ENCODE results near the gene ABCB9.
"Not testable (repeated sequence)": the region's sequence is repeated elsewhere in the genome, so short reads cannot be mapped to it uniquely, and the experiment has no call there.

Gene ABCB9

DNA sequence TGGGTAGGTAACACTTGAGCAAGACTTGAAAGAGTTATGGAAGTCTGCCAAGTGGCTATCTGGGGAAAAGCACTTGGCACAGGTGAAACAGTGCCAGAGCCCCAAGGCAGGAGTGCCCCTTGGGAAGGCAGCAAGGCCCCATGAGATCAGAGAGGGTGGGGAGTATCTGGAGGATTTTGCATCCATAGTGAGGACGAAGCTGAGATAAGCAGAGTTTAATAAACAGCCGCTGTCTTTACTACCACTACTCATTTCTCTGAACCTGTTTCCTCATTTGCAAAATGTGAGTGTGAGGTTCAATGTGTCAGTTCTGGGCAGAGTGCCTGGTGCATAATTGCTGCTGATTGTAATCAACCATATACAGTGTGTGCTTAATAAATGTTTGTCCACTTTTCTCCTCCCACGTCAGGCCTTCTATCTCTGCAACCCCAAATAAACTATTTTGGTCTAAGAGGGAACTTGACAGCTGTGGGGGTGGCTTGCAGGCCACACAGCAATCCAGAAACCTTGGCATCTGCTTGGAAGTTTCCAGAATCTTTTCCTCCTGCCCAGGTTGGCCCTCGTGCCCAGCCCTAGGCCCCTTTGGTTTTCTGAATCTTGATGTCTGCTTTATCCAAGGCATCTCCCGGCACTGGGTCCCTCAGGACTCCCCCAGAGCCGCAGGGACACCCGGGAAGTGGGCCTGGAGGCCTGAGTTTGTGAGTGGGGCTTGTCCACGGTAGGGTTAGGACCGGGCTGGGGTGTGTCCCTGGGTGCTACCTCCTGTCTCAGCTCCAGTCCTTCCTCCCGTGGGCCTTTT, 4.5 kb downstream of the ABCB9 start:
- no peak for DNase-seq

DNA sequence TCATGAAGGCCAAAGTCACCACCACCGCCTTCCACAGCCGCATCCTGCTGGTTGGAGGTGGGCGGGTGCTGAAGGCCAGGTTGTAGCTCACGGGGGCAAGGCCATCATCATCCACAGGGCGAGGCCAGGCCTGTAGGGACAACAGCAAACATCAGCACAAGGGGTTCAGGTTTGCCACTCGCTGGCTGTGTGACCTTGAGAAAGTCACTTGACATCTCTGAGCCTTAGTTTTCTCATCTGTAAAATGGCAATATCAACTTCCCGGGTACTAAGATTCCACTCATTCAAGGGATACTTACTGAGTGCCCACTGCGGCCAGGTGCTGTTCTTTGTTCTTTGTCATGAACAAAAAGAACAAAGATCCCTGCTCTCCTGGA, 6.1 kb downstream of the ABCB9 start:
- no peak for DNase-seq

DNA sequence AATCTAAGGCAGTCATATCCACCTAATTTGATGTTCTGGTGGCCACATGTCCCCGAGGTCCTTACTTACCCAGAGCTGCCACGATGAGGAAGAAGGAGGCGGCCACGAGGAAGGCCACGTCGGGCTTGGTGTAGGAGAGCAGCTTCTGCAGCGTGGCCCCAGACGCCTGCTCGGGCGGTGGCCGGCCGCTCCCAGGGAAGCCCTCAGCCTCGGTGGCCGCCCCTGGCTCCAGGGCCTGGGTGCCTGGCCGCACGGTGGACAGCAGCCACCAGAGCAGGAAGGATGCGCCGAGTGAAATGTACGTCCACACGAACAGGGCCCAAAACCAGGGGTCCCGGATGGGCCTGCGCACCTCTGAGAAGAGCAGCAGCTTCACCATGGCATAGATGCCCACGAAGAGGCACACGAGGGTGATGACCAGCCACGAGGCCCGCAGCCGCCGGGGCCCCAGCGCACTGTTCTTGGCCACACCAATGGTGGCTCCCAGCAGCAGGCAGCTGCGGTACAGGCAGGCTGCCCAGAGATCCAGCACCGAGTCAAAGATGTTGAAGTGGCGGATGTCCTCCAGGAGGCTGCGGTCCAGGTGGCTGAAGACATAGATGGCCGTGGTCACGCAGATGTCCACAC, 6.6 kb downstream of the ABCB9 start:
- no peak for DNase-seq

DNA sequence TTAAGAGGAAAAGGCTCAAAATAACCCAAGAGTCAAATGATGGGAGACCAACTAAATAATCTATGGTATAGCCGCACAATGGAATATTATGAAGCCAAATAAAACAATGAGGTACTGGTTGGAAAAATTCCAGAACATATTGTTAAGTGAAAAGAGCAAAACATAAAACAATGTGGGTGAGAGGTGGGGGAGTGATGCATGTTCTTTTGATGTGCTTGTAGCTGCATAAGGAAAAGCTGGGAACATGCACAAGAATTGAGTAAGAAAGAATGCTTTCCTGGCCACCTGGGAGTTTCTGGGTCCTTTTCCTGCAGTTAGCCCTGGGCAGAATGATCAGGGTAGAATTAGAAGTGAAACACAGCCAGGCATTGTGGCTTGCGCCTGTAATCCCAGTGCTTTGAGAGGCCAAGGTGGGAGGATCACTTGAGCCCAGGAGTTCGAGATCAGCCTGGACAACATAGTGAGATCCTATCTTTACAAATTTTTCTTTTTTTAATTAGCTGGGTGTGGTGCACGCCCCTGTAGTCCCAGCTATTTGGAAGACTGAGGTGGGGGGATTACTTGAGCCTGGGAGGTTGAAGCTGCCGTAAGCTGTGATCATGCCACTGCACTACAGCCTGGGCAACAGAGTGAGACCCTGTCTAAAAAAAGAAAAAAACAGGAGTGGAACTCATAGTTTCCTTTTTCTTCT, 7.9 kb downstream of the ABCB9 start:
- DNase-seq, result no peak

DNA sequence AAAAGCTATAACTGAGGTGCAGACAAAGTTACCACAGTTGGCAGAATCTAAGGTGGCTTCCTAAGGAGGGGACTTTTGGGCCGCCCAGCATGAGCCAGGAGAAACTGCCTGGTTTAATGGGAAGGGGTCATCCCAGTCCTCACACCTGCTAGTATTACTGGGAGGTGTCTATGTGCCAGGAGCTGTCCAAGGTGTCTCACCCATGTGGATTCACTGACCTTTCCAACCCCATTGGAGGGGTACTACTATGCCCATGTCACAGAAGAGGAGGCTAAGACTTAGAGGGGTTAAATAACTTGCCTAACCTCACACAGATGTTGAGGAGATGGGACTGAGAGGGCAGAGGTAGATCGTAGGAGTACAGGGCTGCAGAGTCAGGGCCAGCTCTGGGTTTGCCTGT, 10.2 kb downstream of the ABCB9 start:
- DNase-seq, result no peak

DNA sequence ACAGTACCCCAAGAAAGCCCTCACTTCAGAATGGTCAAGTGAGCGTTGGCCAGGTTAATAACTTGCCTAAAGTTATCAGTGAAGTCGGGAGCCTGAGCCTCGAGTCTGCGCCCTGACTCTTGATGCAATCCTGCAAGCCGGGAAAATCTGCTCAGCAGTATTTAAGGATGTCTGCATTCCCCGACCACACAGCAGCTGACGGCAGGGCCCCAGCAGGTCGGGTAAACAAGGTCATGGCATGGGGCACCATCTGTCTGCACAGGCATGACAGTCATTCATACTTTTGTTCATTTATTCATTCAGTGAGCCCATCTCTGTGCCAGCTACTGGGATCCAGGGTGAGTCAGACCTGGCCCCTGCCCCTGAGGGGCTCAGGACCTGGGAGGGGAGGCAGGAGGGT, 11.1 kb downstream of the ABCB9 start:
- DNase-seq, result no peak

DNA sequence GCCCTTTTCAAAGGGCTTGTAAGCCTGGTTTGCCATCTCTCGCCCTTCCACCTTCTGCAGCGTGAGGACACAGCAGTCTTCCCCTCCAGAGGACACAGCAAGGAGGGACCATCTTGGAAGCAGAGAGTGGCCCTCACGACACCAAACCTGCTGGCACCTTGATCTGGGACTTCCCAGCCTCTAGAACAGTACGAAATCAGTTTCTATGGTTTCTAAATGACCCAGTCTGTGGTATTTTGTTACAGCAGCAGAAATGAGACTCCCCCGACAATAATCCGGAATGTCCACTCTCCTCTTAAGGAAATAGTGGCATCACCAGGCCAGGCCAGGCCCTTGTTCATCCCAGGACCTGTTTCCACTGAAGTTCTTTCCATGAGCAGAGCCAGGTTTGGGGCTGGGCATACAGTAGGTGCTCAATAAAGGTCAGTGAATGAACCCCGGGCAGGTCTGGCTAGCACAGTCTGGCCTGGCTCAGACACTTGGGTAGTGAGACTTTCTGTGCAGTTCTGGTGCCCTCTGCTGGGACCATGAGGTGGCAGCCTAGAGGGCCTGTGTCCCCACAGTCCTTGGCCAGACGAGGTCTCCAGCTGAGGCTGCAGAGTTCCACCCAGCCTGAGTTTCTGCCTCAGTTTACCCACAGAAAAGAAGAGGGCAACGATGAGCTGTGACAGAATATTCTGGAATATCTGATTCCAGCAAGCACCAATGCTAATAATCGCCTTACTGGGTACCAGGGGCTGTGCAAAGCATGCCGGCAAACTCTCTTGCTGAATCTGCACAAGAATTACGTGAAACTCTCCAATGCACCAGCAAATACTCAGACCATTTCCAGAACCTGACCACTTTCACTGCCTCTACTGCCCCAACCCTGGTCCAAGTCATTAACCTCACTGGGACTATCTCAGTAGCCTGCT, 14.0 kb downstream of the ABCB9 start:
- peak; percentile 80 to 81 for DNase-seq

DNA sequence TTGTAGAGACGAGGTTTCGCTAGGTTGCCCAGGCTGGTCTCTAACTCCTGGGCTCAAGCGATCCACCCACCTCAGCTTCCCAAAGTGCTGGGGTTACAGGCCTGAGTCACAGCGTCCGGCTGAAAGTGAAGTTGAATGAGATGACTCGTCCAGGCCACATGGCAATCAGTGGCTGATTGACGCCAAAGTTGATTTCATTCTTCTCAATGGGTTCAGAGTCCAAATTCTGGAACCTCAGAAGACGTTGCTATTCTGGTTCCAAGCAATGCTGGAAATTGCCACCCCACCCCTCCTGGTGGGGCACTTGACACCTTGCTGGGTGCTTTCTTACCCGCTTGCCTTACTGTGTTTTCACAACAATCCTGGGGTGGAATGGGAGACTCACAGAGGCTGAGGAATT, 14.9 kb downstream of the ABCB9 start:
- peak in 1 of 2 donors; percentile 14 for DNase-seq

DNA sequence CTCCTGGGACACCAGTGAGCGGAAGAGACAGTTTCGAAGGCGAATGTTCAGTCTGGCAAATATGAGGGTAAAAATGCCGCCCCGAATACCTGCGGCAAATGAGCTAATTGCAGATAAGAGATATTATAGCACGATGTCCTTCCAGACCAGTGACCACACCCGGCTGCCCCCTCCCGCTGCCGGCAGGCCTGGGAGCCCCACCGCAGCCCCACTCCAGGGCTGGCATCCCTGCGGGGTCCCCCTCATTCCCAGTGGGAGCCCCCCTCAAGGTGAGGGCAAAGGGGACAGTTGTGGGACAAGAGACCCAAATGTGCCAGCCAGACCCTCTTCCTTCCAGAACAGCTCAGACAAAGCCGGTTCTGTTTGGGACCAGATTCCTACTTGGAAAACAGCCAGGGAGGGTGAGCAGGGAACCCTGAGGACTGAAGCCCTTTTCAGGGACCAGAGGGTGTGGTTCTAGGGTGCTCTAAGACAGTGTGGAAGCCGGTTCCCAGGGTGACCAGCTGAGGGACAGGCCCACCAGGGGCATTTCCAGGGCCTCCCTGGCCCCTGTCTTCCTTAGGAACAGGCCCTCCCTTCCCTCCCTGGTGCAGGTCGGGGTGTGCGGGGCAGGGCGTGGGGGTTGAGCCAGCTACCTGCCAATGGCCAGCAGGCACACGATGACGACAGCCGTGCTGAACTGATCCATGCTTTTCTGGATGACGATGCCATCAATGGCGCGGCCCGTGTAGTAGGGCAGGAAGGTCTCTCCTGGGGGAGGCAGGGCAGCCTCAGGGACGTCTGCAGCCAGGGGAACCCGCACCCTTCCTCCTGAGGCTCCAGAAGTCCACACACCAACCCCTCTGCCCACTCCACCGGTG, 16.2 kb downstream of the ABCB9 start:
- DNase-seq, result no peak

DNA sequence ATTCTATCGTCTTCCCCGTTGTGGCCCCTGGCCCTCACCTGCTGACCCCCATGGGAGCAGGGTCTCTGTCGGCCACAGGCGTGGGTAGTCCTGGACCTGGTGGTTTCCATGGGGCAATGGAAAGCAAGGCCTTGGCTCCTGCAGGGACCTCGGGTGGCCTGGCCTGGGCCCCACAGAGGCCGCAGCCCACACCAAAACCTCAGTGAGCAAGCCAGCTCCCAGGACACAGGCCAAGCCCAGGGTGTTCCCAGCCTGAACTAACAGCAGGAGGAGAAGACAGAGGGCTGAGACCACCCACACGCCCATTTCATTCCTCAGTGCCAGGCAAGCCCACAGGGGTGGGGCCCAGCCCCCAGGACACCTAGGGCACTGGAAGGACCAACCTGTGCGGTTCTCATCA, 16.9 kb downstream of the ABCB9 start:
- no peak for DNase-seq

DNA sequence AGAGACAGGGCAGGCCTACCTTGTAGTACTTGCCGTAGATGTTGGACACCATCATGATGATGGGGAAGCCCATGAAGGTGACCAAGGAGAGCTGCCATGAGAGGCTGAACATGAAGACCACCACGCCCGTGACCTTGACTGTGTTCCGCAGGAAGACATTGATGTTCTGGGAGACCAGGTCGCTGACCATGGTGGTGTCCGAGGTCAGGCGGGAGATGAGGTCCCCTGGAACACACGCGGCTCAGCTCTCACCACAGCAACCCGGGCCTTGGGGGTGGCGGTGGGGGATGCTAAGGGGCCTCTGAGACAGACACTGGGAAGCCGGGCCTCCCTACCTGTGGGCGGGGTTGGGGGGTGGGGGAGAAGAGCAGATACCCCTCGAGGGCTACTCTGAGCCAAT, 17.7 kb downstream of the ABCB9 start:
- DNase-seq, result no peak

DNA sequence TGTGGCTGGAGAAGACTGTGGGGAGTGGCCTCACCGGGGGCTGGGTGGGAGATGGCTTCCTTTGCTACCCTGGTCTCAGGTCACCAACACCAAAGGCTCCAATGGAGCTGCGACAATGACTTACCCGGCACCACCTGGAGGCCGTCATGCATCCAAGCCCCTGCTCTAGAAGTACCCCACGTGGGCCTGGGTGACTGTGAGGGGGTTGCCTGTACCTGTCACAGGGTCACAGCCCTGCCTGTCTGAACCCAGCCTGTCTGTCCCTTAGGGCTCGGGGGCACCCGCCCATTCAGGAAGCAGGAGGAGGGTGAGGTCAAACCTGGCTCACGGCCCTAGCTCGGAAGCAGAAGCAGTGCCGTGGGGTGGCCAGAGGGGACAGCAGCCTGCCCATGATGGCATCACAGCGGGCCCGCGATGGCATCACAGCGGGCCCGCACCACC, 18.9 kb downstream of the ABCB9 start:
- DNase-seq, result peak in 1 of 2 donors; percentile 56

DNA sequence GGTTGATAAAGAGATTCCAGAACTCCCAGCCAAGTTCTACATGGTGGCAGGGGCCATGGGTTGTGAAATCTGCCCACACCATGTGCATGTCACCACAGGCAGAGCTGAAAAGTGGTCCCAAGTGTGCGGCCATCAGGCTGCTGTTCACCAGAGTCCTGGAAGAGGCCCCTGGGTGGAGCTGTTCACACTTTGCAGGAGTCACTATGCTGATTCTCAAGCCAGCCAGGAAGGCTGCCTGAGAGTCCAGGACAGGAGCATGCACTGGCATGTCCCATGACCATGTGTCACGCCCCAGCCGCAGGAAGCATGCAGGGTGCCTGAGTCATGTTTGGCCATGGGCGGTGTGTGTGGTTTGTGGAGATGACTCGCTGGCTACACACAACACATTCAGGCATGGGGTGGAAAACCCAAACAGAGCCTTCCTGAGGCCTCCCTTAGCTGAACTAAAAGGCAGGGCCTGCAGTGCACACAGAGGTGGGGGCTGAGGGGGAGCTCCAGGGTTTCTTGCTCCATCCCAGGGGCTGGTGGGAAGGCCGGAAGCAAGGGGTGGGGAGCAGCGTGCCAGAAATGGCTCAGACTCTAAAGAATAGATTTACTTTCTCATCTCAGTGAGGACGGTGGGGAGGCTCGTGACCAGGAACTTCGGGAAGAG, 19.4 kb downstream of the ABCB9 start:
- peak; percentile 45 to 89 for DNase-seq

DNA sequence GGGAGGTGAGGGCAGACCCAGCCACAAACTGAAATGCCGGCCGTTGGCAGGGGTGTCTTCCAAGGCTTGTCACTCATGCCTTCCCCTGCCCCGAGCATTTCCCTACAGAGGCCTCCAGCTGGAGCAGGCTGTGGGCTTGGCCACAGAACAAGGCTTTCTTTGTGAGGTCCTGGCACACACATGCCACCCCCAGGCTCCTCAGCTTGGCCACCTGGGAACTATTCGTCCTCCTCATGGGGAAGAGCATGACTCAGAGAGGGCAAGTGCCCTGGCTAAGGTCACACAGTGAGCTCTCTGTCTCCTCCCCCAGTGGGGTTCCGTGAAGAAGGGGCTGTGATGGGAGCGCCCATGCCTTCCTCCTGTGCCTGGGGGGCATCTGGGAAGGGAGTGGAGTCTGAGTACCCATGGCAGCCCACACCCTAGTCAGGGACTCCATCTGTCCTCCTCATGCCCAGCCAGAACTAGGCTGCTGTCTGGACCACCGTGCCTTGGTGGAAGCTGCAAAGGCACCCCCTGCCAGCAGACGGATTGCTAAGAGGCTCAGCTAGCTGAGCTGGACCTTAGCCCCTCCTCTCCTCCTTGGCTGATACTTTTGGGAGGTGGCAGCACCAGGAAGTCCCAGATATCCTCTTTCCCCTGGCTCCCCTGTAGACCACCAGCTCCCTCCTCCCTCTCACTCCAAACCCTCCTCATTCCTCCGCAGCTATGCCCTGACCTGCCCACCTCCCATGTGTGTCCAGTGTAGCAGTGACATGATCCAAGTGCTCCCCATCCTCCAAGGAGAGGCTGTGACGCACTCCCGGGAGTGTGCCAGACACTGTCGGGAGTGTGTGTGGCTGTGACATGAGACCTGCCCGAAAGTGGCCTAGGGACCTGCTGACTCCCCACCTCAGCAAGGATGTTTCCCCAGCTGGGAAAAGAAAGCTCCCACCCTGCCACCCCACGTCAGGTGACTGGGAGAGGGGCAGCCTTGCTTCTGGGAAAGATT, 21.4 kb downstream of the ABCB9 start:
- DNase-seq, result no peak

DNA sequence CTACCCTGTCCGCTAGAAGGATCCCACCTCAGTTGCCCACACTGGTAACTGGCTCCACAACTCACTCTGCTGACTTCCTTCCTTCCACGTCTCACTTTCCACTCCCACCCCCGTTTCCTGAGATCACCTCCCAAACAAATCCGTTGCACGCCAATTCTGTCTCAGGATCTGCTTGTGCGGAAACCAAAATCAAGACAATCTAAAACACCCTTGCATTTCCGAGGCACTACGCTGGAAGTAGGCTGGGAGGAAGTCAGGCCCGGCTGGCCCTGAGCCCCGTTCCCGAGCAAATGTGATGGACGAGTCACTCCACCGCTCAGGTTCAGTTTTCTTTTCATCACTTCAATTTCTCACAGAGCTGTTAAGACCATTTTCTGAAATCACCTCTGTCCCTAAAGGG, 23.1 kb downstream of the ABCB9 start:
- DNase-seq, result no peak

DNA sequence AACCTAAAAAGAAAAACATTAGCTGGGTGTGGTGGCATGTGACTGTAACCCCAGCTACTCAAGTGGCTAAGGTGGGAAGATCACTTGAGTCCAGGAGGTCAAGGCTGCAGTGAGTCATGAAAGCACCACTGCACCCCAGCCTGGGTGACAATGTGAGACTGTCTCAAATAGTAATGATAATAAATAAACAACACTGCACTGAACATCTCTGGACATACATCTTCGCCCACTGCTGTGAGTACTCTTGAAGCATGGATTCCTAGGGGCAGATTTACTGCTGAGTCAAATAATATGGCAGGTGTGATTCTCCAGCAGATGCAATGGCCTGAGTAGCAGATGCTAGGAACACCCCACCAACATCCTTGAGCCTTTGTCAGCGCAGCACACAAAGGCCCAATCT, 23.6 kb downstream of the ABCB9 start:
- DNase-seq, result peak; percentile 14 to 22

DNA sequence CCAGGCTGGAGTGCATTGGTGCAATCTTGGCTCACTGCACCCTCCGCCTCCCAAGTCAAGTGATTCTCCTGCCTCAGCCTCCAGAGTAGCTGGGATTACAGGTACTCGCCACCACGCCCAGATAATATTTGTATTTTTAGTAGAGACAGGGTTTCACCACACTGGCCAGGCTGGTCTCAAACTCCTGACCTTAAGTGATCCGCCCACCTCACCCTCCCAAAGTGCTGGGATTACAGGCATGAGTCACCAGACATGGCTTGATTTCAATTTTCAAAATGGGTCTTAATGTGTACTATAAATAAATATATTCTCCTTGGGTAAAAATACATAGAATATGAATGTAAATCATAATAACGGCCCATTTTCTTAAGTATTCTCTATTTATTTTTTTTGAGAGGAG, 24.9 kb downstream of the ABCB9 start:
- not testable (repeated sequence) for DNase-seq

DNA sequence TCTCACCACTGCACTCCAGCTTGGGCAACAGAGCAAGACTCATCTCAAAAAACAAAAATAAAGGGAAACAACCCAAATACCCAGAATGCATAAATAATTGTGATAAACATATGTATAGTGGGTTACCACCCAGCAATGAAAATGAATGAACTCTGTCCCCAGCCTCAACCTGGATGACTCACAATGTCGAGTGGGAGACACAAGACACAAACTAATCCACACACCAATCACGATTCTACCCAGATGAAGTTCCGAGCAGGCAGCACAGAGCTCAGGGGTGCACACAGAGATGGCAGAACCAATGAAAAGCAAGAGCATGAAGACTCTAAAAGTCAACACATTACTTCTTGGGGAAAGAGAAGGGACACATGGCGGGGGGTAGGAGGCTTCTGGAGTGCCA, 27.1 kb downstream of the ABCB9 start:
- no peak for DNase-seq

DNA sequence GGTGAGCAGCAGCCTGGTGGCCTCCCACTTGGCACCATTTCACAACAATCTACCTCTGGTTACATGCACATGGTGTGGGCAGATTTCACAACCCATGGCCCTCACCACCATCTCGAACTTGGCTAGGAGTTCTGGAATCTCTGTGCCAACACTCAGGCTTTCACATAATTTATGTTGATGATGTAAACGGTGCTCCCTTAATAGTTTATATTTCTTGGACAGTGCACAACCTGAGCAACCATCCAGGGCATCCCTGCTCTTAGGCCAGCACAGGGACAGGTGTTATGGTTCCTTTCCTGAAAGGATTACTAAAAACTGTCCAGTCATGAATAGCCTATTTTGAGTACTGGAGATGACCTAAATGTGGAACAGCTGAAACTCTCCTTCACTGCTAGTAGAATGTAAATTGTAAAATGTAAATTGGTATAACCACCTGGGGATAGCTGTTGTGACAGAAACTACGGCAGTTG, 28.6 kb downstream of the ABCB9 start:
- DNase-seq, result no peak

DNA sequence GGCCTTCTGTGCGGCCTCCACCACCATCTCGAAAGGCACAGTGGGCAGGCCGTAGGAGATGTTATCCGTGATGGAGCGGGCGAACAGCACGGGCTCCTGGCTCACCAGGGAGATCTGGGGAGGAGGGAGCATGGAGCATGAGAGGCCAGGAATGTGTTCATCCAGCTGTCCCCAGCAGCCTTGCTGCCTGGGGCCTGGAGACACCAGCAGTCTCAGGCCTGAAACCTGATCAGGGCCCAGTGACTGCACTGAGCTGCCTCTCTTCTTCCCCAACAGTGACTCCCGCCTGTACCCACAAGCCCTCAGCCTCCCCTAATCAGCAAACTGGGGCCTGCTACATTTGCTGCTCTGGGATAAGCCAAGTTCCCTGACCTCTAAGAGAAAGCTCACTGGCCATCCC, 30.9 kb downstream of the ABCB9 start:
- no peak for DNase-seq
